Lower leg skin (tissue), 3 donors: ENCODE data around the gene CLSTN1.

ENCODE experiments used
- POLR2A ChIP-seq, 2 donors: fragments of 450-650 bp; IDR thresholded peaks; one replicate each; pipeline ENCODE4 v1.6.1; 2016 to 2017; ENCODE audit warnings: antibody characterized with exemption in 2 of 2, mild to moderate bottlenecking in 1 of 2, moderate library complexity in 1 of 2
- TF ChIP-seq, protein P1 (sequence below), 3 donors: fragments of 450-650 bp; IDR thresholded peaks; one replicate each; pipeline ENCODE4 v1.5.1; 2016; ENCODE audit warnings: antibody characterized with exemption in 3 of 3, mild to moderate bottlenecking in 3 of 3, moderate library complexity in 2 of 3

DNA sequence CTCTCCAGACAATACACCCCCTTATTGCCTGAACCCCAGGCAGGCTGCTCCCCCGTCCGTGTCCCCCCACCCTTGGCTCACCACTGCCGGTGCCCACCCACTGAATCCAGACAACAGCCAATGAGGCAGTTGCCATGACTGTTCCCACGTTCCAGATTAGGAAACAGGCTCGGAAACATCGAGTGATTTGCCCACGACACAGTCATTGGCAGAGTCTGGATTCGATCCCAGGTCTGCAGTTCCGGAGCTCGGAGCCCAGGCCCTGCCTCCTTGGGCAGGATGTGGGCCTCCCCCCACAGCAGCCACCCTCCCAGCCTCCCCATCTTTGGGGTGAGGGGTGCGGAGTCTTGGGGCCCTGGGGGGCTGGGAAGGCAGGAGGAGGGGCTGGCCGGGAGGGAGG lies 20.3 kb upstream of the CLSTN1 start:
- TF ChIP-seq, protein P1, sequence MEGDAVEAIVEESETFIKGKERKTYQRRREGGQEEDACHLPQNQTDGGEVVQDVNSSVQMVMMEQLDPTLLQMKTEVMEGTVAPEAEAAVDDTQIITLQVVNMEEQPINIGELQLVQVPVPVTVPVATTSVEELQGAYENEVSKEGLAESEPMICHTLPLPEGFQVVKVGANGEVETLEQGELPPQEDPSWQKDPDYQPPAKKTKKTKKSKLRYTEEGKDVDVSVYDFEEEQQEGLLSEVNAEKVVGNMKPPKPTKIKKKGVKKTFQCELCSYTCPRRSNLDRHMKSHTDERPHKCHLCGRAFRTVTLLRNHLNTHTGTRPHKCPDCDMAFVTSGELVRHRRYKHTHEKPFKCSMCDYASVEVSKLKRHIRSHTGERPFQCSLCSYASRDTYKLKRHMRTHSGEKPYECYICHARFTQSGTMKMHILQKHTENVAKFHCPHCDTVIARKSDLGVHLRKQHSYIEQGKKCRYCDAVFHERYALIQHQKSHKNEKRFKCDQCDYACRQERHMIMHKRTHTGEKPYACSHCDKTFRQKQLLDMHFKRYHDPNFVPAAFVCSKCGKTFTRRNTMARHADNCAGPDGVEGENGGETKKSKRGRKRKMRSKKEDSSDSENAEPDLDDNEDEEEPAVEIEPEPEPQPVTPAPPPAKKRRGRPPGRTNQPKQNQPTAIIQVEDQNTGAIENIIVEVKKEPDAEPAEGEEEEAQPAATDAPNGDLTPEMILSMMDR (IDR thresholded peaks at IDR 0.05): no peak
- TF ChIP-seq POLR2A (IDR thresholded peaks at IDR 0.05): no peak
